B cell (primary cell): Measurements from ENCODE around the gene PPP3CA. TPM values are rescaled to one million over a fixed set of nuclear protein-coding genes. Genes with fewer than 3 reads are reported as not detected.

ENCODE experiments used
- ATAC-seq: fragments of 200-7000 bp; cut with Tn5 transposase; one replicate; pipeline ENCODE4 v1.10.0; 2021; ENCODE audit warnings: low read depth, mild to moderate bottlenecking, moderate number of reproducible peaks, moderate library complexity
- CTCF ChIA-PET: fragments of 350-600 bp; sonication (Branson Sonifier 250); formaldehyde crosslinking; loops from one replicate; lab custom pipeline; 2021; ENCODE audit warnings: antibody characterized with exemption, inconsistent platforms; lab: Charles Lee
- POLR2A ChIA-PET: fragments of 350-600 bp; sonication (Branson Sonifier 250); formaldehyde crosslinking; loops from one replicate; lab custom pipeline; 2021; ENCODE audit warnings: antibody characterized with exemption; lab: Charles Lee
- DNase-seq: peaks from one replicate; pipeline ENCODE4 v3.0.0; 2013
- H2AFZ ChIP-seq: 2 replicates; pipeline ENCODE4 v1.6.1; 2012; ENCODE audit warnings: mild to moderate bottlenecking, low read depth, low read length; ENCODE audit not compliant: insufficient read depth, poor library complexity, severe bottlenecking
- H3K27ac ChIP-seq, 2 donors: 1 replicate in 1 of 2; 2 replicates in 1 of 2; pipeline ENCODE4 v1.5.1; 2012 to 2013; ENCODE audit warnings: low read length in 2 of 2, mild to moderate bottlenecking in 2 of 2, moderate library complexity in 1 of 2
- H3K27me3 ChIP-seq, 4 experiments: fragments of 200-600 bp in 1 of 4; sonication (generic) in 1 of 4; replicated peaks in 1 of 4; 1 replicate in 2 of 4; 2 replicates in 2 of 4; pipeline versions ENCODE4 v1.6.1 to v1.7.0; 2013 to 2016; ENCODE audit warnings: low read length in 3 of 4, mild to moderate bottlenecking in 2 of 4, mixed read lengths in 1 of 4, moderate library complexity in 1 of 4; ENCODE audit not compliant: insufficient read depth in 4 of 4, control insufficient read depth in 3 of 4; ENCODE audit errors: control extremely low read depth in 1 of 4
- H3K36me3 ChIP-seq, 2 experiments: replicated peaks in 1 of 2; 1 replicate in 1 of 2; 2 replicates in 1 of 2; pipeline versions ENCODE4 v1.6.1 to v1.7.1; 2013; ENCODE audit warnings: low read length in 1 of 2; ENCODE audit not compliant: insufficient read depth in 2 of 2, control insufficient read depth in 1 of 2; ENCODE audit errors: control extremely low read depth in 1 of 2, extremely low read depth in 1 of 2
- H3K4me1 ChIP-seq, 2 donors: fragments of 200-600 bp in 1 of 2; sonication (generic) in 1 of 2; 1 replicate in 1 of 2; 2 replicates in 1 of 2; pipeline versions ENCODE4 v1.5.1 to v1.6.1; 2013 to 2017; ENCODE audit warnings: low read length in 2 of 2; ENCODE audit not compliant: control insufficient read depth in 2 of 2, insufficient read depth in 2 of 2
- H3K4me2 ChIP-seq: replicated peaks from 2 replicates; pipeline ENCODE3; 2012; ENCODE audit warnings: mild to moderate bottlenecking, low read depth, low read length; ENCODE audit not compliant: poor library complexity, severe bottlenecking
- H3K4me3 ChIP-seq, 5 experiments: fragments of 200-600 bp in 1 of 5; sonication (generic) in 1 of 5; 1 replicate in 3 of 5; 2 replicates in 2 of 5; pipeline versions ENCODE4 v1.5.1 to v1.7.0; 2011 to 2016; ENCODE audit warnings: low read length in 4 of 5, mild to moderate bottlenecking in 4 of 5, low read depth in 2 of 5, control low read depth in 1 of 5, moderate library complexity in 1 of 5; ENCODE audit not compliant: insufficient read depth in 1 of 5; ENCODE audit errors: control extremely low read depth in 1 of 5, extremely low read depth in 1 of 5
- H3K79me2 ChIP-seq: fragments of 200-600 bp; sonication (generic); one replicate; pipeline ENCODE4 v1.6.0; 2016; ENCODE audit warnings: low read length; ENCODE audit not compliant: control insufficient read depth, insufficient read depth
- H3K9ac ChIP-seq: fragments of 200-600 bp; sonication (generic); 2 replicates; pipeline ENCODE4 v1.6.1; 2017; ENCODE audit warnings: mild to moderate bottlenecking, low read length, moderate library complexity
- H3K9me3 ChIP-seq, 3 donors: one replicate each; pipeline versions ENCODE4 v1.6.1 to v1.7.1; 2013; ENCODE audit warnings: low read length in 2 of 3; ENCODE audit not compliant: control insufficient read depth in 2 of 3, insufficient read depth in 1 of 3; ENCODE audit errors: control extremely low read depth in 1 of 3
- H4K20me1 ChIP-seq: 2 replicates; pipeline ENCODE4 v1.6.0; 2012; ENCODE audit warnings: mild to moderate bottlenecking, low read length; ENCODE audit not compliant: insufficient read depth, control insufficient read depth, poor library complexity, severe bottlenecking
- H3K27ac Mint-ChIP-seq: one replicate; pipeline ENCODE4 v1.8.0; 2021; ENCODE audit warnings: mixed read lengths
- H3K27me3 Mint-ChIP-seq: one replicate; pipeline ENCODE4 v1.8.0; 2021; ENCODE audit warnings: mixed read lengths
- H3K4me1 Mint-ChIP-seq: one replicate; pipeline ENCODE4 v1.8.0; 2021; ENCODE audit warnings: mixed read lengths
- H3K4me3 Mint-ChIP-seq: one replicate; pipeline ENCODE4 v1.8.0; 2021; ENCODE audit warnings: mixed read lengths
- H3K9me3 Mint-ChIP-seq: one replicate; pipeline ENCODE4 v1.8.0; 2022; ENCODE audit warnings: mixed read lengths; ENCODE audit not compliant: insufficient read depth
- EZH2 ChIP-seq: IDR thresholded peaks from 2 replicates; pipeline ENCODE4 v1.6.1; 2012; ENCODE audit warnings: borderline replicate concordance, low read depth, mild to moderate bottlenecking, moderate library complexity, low read length; ENCODE audit not compliant: insufficient read depth, poor library complexity, severe bottlenecking
- WGBS: methylation state at CpG from one replicate; pipeline ENCODE4 v1.1.5; 2013; ENCODE audit warnings: missing lambda C conversion rate; ENCODE audit not compliant: insufficient coverage; 5-methylcytosine and 5-hydroxymethylcytosine counted together
- intact Hi-C: fragments of 100-400 bp; cut with micrococcal nuclease; formaldehyde crosslinking; loops from one replicate; pipeline ENCODE4 v1.10.0; 2022
- polyA plus RNA-seq: library from polyadenylated mRNA; depleted of rRNA; stranded (reverse); fragments of >200 nt; gene quantifications from 2 replicates; pipeline ENCODE4 v1.2.3, GENCODE V29; 2012
- total RNA-seq, 2 donors: library from RNA; stranded (reverse); fragments of 120-200 nt in 1 of 2; gene quantifications; 1 replicate in 1 of 2; 2 replicates in 1 of 2; pipeline versions ENCODE4 v1.2.3 to v1.2.4, GENCODE V29; 2013 to 2022
- TF ChIP-seq, protein P1 (sequence below): fragments of 200-600 bp; IDR thresholded peaks from one replicate; pipeline ENCODE4 v1.8.0; 2022; ENCODE audit warnings: antibody characterized with exemption, mild to moderate bottlenecking

The PPP3CA gene
- total and polyA plus RNA-seq, 2 donors (not counting 1 experiment from before 2014, with no cell fraction given): 14.3 to 85.1 TPM

- POLR2A ChIA-PET: no interaction called here
- Mint-ChIP-seq H3K4me3 (no peak overlapping the region), H3K27ac (peak overlapping the region; percentile 48), H3K9me3 (no peaks in the 10 kb centered on the region), H3K4me1 (peaks cover 32% of the 10 kb centered on the region), H3K27me3 (no peaks in the 10 kb centered on the region)
- Histone ChIP-seq H4K20me1 (no peaks in the 10 kb centered on the region), H3K27me3 (no peaks in the 10 kb centered on the region), H3K36me3 (no peaks in the 10 kb centered on the region), H3K4me2 (no peak overlapping the region), H3K9ac (no peak overlapping the region), H2AFZ (no peak overlapping the region), H3K9me3 (no peaks in the 10 kb centered on the region), H3K4me3 (no peak overlapping the region), H3K4me1 (no peaks in the 10 kb centered on the region), H3K79me2 (peaks cover 27% of the 10 kb centered on the region), H3K27ac (no peak overlapping the region)
- no peak for DNase-seq
- TF ChIP-seq, protein P1, sequence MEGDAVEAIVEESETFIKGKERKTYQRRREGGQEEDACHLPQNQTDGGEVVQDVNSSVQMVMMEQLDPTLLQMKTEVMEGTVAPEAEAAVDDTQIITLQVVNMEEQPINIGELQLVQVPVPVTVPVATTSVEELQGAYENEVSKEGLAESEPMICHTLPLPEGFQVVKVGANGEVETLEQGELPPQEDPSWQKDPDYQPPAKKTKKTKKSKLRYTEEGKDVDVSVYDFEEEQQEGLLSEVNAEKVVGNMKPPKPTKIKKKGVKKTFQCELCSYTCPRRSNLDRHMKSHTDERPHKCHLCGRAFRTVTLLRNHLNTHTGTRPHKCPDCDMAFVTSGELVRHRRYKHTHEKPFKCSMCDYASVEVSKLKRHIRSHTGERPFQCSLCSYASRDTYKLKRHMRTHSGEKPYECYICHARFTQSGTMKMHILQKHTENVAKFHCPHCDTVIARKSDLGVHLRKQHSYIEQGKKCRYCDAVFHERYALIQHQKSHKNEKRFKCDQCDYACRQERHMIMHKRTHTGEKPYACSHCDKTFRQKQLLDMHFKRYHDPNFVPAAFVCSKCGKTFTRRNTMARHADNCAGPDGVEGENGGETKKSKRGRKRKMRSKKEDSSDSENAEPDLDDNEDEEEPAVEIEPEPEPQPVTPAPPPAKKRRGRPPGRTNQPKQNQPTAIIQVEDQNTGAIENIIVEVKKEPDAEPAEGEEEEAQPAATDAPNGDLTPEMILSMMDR: no peak
- no peak for TF ChIP-seq EZH2
- intact Hi-C loops: loop anchor here (5.0 kb wide), 1 partner anchor 37 kb away; no protein-coding TSS in a partner anchor
- ATAC-seq: no peak
- WGBS: no CpG with 5 or more reads among the region's 2 CpGs
- CTCF ChIA-PET: interaction anchor here (1.3 kb wide), 1 partner anchor 287 kb away, joined by 3 read pairs; no protein-coding TSS in a partner anchor
Observed at GRCh38 chr4:101114936-101115372, 232.4 kb downstream of the PPP3CA start.

GRCh38 chr4:101104312-101105052, 242.8 kb downstream of the PPP3CA start:
- intact Hi-C loops: no loop called here
- Histone ChIP-seq H3K4me2 (peak overlapping the region; percentile 65), H3K79me2 (peaks cover 19% of the 10 kb centered on the region), H2AFZ (no peak overlapping the region), H3K27me3 (no peaks in the 10 kb centered on the region), H3K4me1 (peaks cover 34 to 37% of the 10 kb centered on the region in 2 donors), H3K9me3 (no peaks in the 10 kb centered on the region), H3K4me3 (peak overlapping the region in 1 of 5 experiments; percentile 35), H3K27ac (peak overlapping the region; percentile 34 to 74), H3K9ac (peak overlapping the region; percentile 34), H4K20me1 (no peaks in the 10 kb centered on the region), H3K36me3 (peaks cover 3 to 22% of the 10 kb centered on the region in 2 experiments)
- POLR2A ChIA-PET: interaction anchor here (0.7 to 1.2 kb wide), 2 partner anchors 242 to 1474 kb away, joined by 3 read pairs; no protein-coding TSS in a partner anchor
- ATAC-seq (no peak), DNase-seq (no peak)
- Mint-ChIP-seq H3K9me3 (no peaks in the 10 kb centered on the region), H3K27me3 (no peaks in the 10 kb centered on the region), H3K4me3 (peak overlapping the region; percentile 54), H3K4me1 (peaks cover 51% of the 10 kb centered on the region), H3K27ac (peak overlapping the region; percentile 91)
- WGBS: 43% methylated on average over 4 of the region's 6 CpGs
- TF ChIP-seq, protein P1: no peak
- no peak for TF ChIP-seq EZH2
- CTCF ChIA-PET: interaction anchor here (0.9 to 1.6 kb wide), 4 partner anchors 14 to 1011 kb away, joined by 3 to 6 read pairs (median 4); no protein-coding TSS in a partner anchor
